CD1c-positive myeloid dendritic cell (primary cell): ENCODE data around the gene LYRM4.

Source experiments
- DNase-seq: peaks from one replicate; pipeline ENCODE4 v3.0.0-alpha.2; 2016; ENCODE audit errors: extremely low spot score

Gene LYRM4

DNA sequence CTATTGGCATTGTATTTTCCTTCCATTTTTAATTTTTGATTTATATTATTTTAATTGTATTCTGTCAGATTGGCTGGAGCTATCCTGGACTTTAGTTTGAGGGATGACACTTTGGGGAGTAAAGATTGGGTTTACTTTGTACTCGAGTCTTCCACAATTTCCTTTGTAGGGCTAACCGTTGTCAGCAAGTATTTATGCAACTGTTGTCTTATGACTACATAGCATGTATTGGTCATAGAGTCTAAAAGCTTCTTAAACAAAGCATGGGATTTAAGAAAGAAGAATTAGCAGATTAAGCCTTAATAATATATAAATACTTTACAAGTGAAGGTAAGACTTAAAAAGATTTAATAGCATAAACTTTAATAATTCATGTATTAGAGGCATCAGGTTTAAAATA is 20.2 kb upstream of the LYRM4 start:
- DNase-seq = no peak

DNA sequence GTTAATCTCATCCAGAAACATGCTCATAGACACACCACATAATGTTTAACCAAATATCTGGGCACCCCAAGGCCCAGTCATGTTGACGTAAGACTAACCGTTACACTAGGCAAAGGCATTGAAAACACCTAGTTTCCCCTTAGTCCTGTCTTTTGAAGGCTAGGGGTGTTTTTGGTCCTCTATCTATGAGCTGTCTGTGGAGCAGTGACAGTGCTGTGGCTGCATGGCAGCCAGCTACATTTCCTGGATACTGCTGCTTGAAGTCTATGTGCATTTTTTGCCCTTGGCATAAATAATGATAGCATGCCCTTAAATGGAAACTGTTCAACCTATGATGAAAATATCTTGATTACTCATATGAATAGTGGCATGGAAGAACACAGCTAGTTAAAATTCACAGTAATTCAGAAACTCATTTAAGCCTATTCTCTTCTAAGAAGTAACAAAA is 19.2 kb upstream of the LYRM4 start:
- no peak for DNase-seq

DNA sequence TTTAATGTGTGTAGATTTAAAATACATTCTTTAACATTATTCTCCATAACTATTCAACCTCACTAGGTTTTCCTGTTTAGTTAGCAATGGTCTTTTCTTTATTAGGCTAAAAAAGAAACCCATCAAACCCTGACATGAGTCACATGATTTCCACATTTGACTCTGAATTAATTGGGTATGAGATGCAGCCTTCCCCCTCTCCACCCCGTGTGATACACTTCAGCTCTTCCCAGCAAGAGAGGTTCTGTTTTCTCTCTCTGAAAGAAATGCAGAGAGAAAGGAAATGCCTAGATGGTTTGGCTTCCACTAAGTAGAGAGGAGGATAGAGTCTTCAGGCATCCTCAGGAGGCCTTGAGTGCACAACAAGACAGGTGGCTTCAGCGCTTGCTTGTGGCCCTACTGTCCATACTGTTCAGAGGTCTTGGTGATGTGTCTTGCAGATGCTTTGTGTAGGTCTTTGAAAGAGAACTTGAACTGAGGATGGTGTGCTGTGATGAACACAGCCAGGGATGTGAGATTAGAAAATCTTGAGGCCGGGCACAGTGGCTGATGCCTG is 17.9 kb upstream of the LYRM4 start:
- no peak for DNase-seq

DNA sequence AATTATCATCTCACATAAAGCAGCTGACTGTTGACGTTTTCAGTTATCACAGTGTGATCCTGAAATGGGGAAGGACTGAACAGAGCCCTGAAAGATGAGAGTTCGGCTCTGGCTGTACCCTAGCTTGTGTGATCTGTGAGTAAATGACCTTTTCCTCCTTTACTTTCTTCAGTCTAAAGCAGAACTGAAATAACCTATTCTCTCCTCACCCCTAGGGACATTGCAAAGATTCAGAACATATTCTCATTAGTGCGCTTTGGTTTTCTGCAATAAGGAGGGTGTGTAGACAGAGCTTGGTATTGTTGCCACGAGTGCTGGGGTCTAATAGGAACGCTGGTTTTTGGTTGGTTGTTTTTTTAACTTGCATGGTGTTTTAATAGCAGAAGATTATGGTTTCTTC is 17.3 kb upstream of the LYRM4 start:
- DNase-seq = no peak

DNA sequence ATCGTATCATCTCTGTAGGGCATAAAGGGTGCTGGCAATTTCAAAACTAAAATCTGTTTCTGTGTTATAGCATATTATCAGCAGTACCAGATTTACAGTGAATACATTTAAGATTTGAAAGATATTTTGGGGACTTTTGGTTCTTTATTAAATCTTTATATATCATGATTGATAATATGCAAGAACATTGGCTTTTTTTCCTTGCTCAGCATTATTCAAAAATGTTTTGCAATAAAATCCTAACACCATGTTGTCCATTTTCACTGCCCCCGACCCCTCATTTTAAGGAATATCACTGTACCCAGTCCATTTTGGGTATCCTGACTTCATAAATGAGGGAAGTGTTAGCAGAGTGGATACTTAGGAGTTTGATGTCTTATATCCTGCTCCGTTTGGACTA is 16.8 kb upstream of the LYRM4 start:
- no peak for DNase-seq

DNA sequence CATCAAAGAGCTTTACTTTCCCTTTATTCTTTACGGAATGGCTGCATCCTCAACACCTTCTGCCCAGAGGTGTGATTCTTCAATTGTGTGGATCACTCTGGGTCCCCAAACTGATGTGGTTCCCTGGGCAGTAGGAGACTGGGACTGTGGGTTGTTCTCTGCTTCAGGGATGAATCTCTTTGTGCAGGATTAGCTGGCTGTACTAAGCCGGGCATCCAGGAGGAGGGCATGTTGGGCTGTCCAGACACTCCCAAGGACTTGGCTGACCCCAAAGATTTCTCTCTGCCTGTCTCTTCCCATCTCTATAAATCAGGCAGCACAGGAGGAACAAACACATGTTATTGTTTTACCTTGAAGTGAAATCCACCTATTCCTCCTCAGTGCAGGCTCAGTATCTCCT is 15.8 kb upstream of the LYRM4 start:
- DNase-seq = no peak

DNA sequence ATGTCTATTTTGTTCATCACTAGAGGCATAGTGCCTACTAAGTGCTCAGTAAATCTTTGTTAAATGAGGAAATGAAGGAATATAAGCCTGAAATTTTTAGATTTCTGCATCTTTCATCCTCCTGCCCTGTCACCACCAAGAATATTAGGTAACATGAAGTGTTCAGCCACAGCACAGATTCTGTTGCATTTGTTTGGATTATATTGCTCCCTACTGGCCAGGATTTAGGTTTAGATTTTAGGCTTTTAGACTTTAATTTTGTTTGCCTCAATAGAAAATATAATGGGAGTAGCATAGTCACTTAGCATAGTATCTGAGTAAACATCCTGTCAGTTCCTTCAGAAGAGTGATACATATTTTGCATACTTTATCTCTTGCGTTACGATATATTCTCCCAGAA is 14.7 kb upstream of the LYRM4 start:
- no peak for DNase-seq

DNA sequence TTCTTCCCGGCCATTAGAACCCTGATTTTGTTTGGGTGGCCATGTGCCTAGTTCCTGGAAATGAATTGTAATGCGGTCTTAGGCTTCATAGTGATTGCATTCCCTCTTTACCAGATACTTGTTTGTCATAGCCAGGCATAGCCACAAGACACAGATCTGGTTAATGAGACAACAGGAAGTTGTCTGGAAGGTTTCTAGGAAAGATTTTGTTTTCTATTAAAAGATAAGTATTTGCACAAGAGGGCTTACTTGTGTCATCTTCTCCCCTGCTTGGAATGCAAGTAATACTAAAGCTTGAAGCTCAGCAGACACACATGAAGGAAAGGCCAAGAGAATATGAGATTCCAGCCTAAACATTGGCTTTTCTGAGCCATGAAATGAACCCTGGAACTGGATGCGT is 13.5 kb upstream of the LYRM4 start:
- DNase-seq = no peak

DNA sequence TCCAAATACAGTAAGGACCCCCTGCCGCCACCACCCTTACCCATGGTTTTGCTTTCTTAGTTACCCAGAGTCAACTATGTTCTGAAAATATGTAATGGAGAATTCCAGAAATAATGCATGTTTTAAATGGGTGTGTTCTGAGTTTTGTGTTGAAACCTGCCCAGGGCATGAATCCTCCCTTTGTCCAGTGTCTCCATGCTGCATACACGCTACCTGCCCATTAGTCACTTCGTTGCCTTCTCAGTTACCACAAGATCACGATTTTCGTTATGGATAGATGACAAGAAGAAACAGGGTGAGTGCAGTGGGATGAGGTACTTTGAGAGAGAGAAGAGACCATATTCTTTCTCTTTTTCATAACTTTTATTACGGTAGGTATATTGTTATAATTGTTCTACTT is 11.2 kb upstream of the LYRM4 start:
- DNase-seq = no peak

DNA sequence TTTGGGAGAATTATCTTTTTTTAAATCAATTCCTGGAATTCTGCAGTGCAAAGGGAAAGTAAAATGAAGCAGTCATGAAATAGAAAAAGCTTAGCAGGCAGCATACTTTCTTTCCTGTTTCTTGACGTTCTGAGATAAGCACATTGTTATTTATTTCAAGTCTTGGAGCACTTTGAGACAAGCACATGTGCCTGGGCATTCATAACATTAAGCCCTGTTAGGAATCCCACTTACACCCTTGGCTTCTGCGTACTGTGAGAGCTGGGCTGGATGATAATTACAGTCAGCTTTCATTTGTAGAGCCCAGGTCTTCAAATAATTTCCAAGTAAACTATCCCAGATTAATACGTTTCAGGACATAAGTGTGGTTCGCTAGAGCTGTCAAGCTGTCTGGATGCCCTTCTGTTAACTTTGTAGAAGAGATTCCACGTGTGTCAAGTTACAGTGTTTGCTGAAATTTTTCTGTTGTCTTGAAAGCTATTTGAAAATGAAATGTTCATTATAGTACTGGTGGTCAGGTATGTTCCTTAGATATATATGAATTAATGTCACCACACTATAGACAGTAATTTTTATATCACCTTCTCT is 9.4 kb upstream of the LYRM4 start:
- no peak for DNase-seq

DNA sequence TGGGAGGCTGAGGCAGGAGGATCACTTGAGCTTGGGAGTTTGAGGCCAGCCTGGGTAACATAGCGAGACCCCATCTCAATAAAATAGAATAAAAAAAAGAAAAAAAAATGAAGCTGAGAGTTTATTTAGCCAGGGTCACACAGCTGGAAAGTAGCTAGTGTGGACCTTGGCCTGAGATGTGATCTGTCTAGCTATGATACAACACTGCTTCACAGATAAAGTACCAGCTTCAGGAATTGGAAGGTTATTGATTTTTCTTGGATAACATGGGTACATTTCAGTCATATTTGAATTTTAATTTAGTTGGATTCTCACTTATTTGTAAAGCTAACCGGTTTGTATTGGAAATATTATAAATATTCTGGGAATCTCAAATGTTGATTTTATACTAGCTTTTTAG is 5.7 kb upstream of the LYRM4 start:
- no peak for DNase-seq

DNA sequence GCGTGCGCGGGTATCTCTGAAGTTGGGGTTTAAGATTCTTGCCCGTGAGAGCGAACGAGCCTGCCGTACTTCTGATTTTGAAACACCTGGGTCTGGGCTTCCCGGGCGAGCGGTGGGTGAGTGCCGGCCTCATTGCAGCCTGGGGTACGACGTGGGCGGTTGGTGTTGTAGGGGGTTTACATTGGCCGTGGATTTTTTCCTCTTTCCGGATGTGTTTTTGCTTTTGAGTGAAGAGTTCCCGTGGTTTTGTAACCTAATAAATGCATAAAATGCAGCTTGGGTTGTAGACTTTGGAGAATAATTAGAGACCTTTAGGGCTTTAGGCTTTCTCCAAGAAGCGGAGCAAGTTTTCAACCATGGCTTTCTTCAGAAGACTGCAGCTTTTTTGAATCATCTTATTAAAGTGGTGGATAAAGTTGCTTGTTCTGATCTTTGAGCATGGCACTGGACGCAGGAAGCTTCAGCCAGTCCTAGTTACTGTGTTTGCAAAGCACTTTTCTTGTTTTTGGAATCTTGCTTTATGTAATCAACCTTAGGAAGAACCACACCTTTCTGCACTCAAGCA is 877 bp upstream of the LYRM4 start:
- DNase-seq = no peak

DNA sequence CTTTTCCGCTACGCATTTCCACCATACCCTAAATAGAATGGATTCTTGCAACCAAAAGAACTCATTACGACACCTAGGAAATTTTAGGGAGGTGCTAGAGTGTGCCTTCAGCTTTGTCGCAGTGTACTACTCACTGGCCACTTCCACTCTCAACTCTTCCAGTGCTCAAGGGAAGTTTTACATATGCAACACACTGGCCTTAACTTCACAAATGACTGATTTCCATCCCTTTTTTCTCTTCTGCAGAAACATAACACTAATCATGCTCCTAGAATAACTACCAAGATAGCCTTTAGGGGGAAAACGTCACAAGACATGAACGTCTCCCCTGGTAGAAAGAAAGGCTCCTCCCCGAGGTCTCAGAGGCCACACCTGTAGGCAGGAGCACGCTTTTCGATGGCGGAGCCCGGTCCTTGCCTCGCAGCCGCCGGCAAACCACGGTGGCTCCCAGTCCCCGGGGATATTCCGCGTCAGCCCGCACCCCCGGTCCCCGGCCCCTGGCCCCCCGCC is 584 bp downstream of the LYRM4 start:
- peak; percentile 64 for DNase-seq

DNA sequence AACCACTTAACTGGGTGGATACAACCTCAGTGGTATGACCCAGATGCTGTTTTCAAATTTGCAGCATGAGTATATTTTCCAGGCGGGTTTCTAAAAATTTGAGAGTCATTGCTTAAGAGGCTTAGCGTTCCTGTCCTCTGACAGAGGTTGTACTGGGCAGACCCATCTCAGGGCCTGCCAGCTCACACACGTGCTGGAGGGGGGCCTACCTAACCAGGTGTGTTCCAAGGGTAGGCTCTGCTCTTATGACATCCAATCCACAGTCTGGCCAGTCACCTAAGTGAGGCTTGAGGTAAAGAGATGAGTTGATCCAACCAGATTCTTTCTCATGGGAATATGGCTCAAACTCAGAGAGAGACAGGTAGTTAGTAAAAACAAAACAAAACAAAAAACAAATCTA is 1.3 kb downstream of the LYRM4 start:
- DNase-seq = no peak

DNA sequence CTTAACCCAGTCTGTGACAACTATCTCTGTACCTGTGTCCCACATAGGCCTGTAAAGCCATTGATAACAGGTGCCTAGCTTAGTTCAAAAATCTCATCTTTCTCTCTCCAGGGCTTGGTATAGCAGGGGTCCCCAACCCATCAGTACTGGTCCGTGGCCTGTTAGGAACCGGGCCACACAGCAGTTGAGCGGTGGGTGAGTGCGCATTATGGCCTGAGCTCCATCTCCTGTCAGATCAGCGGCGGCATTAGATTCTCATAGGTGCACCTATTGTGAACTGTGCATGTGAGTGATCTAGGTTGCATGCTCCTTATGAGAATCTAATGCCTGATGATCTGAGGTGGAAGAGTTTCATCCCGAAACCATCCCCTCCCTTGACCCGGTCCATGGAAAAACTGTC is 3.4 kb downstream of the LYRM4 start:
- no peak for DNase-seq

DNA sequence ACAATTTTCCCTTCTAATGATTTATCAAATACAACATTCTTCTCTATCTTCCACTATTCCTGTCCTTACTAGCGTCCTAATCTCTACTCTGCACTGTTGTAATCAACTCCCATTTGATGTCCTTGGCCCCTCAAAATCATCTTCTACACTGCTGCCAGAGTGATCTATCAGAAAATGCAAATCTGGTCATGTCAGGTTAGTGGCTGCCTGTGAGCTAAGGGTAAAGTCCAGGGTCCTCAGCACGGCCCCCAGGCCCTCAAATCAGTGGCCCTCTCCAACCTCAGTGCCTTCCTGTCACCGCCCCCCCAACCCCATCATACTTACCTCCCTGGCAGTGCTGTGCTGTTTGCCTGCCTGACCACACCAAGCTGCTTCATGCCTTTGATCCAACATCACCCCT is 3.8 kb downstream of the LYRM4 start:
- no peak for DNase-seq

DNA sequence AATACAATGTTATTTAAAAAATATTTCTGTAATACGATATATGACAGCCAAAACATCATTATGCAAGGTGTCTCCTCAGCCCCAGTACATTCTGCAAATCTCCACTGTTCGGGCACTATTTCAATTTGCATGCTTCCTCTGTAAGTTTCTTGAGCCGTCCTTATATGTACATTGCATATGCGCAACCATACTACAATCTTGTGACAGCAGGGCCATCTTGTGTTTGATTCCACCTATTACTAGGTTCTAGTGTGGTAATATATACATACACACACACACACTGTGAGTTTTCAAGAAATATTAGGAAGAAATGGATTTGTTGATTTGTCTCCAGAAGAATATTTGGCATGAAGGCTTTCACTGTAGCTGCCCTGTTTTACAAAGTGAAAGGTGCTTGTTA is 9.8 kb downstream of the LYRM4 start:
- no peak for DNase-seq

DNA sequence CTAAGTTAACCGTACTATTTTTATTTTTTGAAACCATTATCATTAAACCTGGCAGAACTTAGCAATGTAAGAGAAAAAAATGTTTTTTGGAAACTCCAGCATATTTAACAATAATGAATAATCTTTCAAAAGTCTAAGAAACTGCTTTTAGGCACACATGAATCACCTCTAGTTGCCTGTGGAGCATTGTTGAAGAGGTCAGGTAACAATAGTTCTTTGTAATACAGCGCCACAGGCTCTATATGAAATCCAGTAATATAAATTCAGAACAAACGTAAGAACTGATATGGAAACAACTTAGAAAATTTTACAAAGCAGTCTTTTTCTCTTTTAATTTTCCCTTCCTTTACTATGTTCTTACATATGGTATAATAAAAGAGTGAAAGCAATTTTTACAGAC is 10.3 kb downstream of the LYRM4 start:
- DNase-seq = no peak

DNA sequence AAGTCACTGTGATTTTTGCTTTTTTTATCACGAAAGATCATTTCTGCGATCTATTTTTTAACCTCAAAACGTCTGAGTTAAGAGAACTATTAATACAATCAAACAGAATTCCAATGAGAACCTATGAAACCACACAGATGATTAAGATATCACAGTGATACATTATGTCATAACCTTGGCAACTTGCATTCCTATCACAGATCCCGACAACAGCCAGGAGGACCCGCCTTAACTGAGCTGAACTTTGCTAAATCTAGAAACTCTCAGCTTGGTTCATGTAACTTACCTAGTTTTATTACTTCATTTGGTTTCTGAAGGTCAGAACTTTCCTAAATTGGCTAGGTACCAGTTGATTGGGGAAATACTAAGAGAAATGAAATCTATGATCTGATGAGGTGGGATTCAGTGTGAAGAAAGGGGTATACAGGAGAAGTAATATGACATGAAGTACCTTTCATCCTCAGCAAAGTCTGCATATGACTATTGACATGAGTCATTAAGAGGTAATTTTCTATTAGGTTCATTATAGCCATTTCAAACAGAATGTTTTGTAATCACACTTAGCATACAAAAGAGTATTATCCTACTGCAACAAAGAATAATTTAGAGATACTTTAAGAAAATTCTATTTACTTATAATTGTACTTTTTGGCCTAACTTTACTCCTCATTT is 11.2 kb downstream of the LYRM4 start:
- no peak for DNase-seq

DNA sequence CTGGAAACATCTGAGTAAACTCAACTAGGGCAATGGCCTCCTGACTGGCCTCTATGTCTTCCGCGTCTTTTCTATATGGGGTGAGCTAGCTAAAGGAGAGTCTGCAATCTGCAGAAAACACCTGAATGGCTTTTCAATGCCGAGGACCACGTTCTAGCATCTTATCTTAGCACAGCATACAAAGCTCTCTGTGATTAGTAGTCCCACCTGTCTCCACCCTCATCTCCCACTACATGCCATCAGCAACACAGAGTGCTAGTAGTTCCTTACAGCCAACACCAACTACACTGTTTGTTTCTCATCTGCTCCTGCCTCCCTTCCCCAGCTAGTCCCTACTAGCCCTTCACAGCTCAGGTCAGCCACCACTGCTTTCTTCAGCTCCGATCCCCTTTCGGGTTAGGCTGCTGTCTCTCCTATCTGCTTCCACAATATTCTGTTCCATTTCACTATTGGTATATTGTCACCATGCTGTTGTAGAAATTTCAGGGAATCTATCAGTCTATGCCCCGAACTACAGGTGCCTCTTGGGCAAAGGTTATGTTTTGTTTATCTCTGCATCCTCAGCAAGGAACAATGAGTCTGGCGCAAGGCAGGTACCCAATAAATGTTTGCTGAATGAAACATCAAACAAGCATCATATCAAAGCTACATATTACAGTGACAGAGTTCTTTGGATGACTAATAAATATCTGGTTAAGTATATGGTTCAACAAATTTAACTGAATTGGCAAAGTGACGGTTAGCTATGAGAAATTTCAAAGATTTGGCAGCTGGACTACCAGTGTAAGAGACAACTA is 12.2 kb downstream of the LYRM4 start:
- no peak for DNase-seq

DNA sequence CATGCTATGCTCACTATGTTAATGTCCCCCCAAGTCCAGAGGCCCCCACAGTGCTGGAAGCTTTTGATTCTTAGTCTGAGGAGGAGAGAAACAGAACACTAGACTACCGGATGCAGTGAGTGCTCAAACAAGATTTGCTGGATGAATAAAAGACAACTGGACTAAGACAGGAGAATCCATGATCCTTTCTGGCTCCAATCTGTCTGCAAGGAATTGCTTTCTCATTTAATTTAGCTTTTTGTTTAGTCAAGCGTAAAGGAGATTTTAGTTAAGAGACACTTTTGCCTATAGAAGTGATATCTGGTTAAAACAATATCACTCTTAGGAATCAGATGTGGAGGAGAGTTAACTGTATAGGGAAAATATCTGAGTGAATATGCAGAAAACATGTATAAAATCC is 13.5 kb downstream of the LYRM4 start:
- no peak for DNase-seq
